OCI-LY3 (cell line): ENCODE results near the gene ARL2BP.

ENCODE experiments used
- H2AFZ ChIP-seq: fragments of 200-600, 300-600 bp; shearing (Covaris generic); 2 replicates; pipeline ENCODE4 v1.6.0; 2014; ENCODE audit warnings: antibody characterized with exemption, low read depth, low read length
- H3K27ac ChIP-seq: fragments of 200-600, 300-600 bp; sonication (generic); 2 replicates; pipeline ENCODE4 v1.5.1; 2014; ENCODE audit warnings: mild to moderate bottlenecking, low read length, moderate library complexity, mixed read lengths
- H3K27me3 ChIP-seq: fragments of 200-600, 300-600 bp; sonication (generic); 2 replicates; pipeline ENCODE4 v1.6.1; 2014; ENCODE audit warnings: low read depth, low read length, mixed read lengths
- H3K36me3 ChIP-seq: fragments of 200-600, 300-600 bp; sonication (generic); replicated peaks from 2 replicates; pipeline ENCODE3; 2014; ENCODE audit warnings: low read depth, low read length, mixed read lengths
- H3K4me1 ChIP-seq: fragments of 300-600, 200-600 bp; sonication (generic); 2 replicates; pipeline ENCODE4 v1.6.1; 2014; ENCODE audit warnings: low read length, mixed read lengths
- H3K4me2 ChIP-seq: fragments of 200-600, 300-600 bp; sonication (generic); 2 replicates; pipeline ENCODE4 v1.6.1; 2014; ENCODE audit warnings: low read length, mixed read lengths
- H3K4me3 ChIP-seq: fragments of 300-600, 200-600 bp; sonication (generic); 2 replicates; pipeline ENCODE4 v1.5.1; 2014; ENCODE audit warnings: antibody characterized with exemption, mild to moderate bottlenecking, low read length, moderate library complexity
- H3K79me2 ChIP-seq: fragments of 300-600, 200-600 bp; shearing (Covaris generic); 2 replicates; pipeline ENCODE4 v1.6.1; 2014; ENCODE audit warnings: mild to moderate bottlenecking, low read length, mixed read lengths
- H3K9ac ChIP-seq: fragments of 300-600, 200-600 bp; shearing (Covaris generic); 2 replicates; pipeline ENCODE4 v1.6.0; 2014; ENCODE audit warnings: mild to moderate bottlenecking, low read length, moderate library complexity
- H3K9me3 ChIP-seq: fragments of 200-600, 300-600 bp; shearing (Covaris generic); 2 replicates; pipeline ENCODE4 v1.6.1; 2014; ENCODE audit warnings: low read length, mixed read lengths; ENCODE audit not compliant: insufficient read depth
- H4K20me1 ChIP-seq: fragments of 200-600, 300-600 bp; sonication (generic); 2 replicates; pipeline ENCODE4 v1.6.1; 2016; ENCODE audit warnings: low read length, mixed read lengths; ENCODE audit not compliant: insufficient read depth
- CTCF ChIP-seq: fragments of 200-600, 300-600 bp; sonication (generic); IDR thresholded peaks from 2 replicates; pipeline ENCODE4 v1.5.1; 2014; ENCODE audit warnings: antibody characterized with exemption, low read length, low read depth
- EZH2phosphoT487 ChIP-seq: fragments of 200-600 bp; shearing (Covaris generic); IDR thresholded peaks from 2 replicates; pipeline ENCODE4 v1.6.1; 2018; ENCODE audit warnings: antibody characterized with exemption, mixed run types, low read depth

Gene ARL2BP

GRCh38 chr16:57261806-57262205, 16.7 kb downstream of the ARL2BP start:
- TF ChIP-seq CTCF (no peak), EZH2phosphoT487 (no peak)
- no peak overlapping the region for H2AFZ ChIP-seq
- no peak overlapping the region for H3K4me3 ChIP-seq
- H3K4me1 ChIP-seq = peaks cover 11% of the 10 kb centered on the region
- no peaks in the 10 kb centered on the region for H3K27me3 ChIP-seq
- H3K9me3 ChIP-seq = no peaks in the 10 kb centered on the region
- H4K20me1 ChIP-seq = no peaks in the 10 kb centered on the region
- H3K36me3 ChIP-seq = no peaks in the 10 kb centered on the region
- no peak overlapping the region for H3K27ac ChIP-seq
- H3K4me2 ChIP-seq = no peak overlapping the region
- no peaks in the 10 kb centered on the region for H3K79me2 ChIP-seq
- no peak overlapping the region for H3K9ac ChIP-seq

- Histone ChIP-seq H2AFZ (no peak overlapping the region), H3K27ac (no peak overlapping the region), H3K79me2 (no peaks in the 10 kb centered on the region), H3K4me2 (no peak overlapping the region), H3K9ac (no peak overlapping the region), H3K4me1 (peaks cover 11% of the 10 kb centered on the region), H3K36me3 (no peaks in the 10 kb centered on the region), H3K27me3 (no peaks in the 10 kb centered on the region), H4K20me1 (no peaks in the 10 kb centered on the region), H3K4me3 (no peak overlapping the region), H3K9me3 (no peaks in the 10 kb centered on the region)
- TF ChIP-seq EZH2phosphoT487 (no peak), CTCF (no peak)
These were observed 17.9 kb downstream of the ARL2BP start for GRCh38 chr16:57262841-57263540.

GRCh38 chr16:57263541-57264351, 18.7 kb downstream of the ARL2BP start:
- TF ChIP-seq EZH2phosphoT487 (no peak), CTCF (no peak)
- Histone ChIP-seq H4K20me1 (no peaks in the 10 kb centered on the region), H3K4me2 (no peak overlapping the region), H2AFZ (no peak overlapping the region), H3K4me1 (peaks cover 11% of the 10 kb centered on the region), H3K9me3 (no peaks in the 10 kb centered on the region), H3K27ac (no peak overlapping the region), H3K4me3 (no peak overlapping the region), H3K27me3 (no peaks in the 10 kb centered on the region), H3K79me2 (no peaks in the 10 kb centered on the region), H3K36me3 (no peaks in the 10 kb centered on the region), H3K9ac (no peak overlapping the region)

GRCh38 chr16:57264381-57264780, 19.3 kb downstream of the ARL2BP start:
- Histone ChIP-seq H3K9me3 (no peaks in the 10 kb centered on the region), H3K9ac (no peak overlapping the region)

More at GRCh38 chr16:57264381-57264780, 19.3 kb downstream of the ARL2BP start:
- Histone ChIP-seq H3K4me3 (no peak overlapping the region), H3K4me1 (peaks cover 16% of the 10 kb centered on the region), H3K27me3 (no peaks in the 10 kb centered on the region), H3K36me3 (no peaks in the 10 kb centered on the region), H3K27ac (no peak overlapping the region), H3K4me2 (no peak overlapping the region), H3K79me2 (no peaks in the 10 kb centered on the region), H4K20me1 (no peaks in the 10 kb centered on the region), H2AFZ (no peak overlapping the region)
- TF ChIP-seq EZH2phosphoT487 = no peak
- no peak for TF ChIP-seq CTCF
